C1 segment of cervical spinal cord (tissue), 14 donors: ENCODE results near the gene NUBPL.
"Not testable (repeated sequence)": the region's sequence is repeated elsewhere in the genome, so short reads cannot be mapped to it uniquely, and the experiment has no call there.

ENCODE experiments used
- DNase-seq, 14 donors: peaks; one replicate each; lab custom pipeline; 2025; lab: John Stamatoyannopoulos, UW

Gene NUBPL

DNA sequence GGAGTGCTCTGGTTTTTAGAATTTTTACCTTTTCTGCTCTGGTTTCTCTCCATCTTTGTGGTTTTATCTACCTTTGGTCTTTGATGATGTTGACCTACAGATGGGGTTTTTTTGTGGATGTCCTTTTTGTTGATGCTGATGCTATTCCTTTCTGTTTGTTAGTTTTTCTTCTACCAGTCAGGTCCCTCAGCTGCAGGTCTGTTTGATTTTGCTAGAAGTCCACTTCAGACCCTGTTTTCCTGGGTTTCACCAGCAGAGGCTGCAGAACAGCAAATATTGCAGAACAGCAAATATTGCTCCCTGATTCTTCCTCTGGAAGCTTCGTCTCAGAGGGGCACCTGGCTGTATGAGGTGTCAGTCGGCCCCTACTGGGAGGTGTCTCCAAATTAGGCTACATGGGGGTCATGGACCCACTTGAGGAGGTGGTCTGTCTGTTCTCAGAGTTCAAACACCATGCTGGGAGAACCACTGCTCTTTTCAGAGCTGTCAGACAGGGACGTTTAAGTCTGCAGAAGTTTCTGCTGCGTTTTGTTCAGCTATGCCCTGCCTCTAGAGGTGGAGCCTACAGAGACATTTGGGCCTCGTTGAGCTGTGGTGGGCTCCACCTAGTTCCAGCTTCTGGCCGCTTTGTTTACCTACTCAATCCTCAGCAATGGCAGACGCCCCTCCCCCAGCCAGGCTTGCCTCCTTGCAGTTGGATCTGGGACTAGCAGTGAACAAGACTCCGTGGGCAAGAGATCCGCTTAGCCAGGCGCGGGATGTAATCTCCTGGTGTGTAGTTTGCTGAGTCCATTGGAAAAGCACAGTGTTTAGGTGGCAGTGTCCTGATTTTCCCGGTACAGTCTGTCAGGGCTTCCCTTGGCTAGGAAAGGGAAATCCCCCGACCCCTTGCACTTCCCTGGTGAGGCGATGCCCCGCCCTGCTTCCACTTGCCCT, 250.8 kb downstream of the NUBPL start:
- not testable (repeated sequence) for DNase-seq

DNA sequence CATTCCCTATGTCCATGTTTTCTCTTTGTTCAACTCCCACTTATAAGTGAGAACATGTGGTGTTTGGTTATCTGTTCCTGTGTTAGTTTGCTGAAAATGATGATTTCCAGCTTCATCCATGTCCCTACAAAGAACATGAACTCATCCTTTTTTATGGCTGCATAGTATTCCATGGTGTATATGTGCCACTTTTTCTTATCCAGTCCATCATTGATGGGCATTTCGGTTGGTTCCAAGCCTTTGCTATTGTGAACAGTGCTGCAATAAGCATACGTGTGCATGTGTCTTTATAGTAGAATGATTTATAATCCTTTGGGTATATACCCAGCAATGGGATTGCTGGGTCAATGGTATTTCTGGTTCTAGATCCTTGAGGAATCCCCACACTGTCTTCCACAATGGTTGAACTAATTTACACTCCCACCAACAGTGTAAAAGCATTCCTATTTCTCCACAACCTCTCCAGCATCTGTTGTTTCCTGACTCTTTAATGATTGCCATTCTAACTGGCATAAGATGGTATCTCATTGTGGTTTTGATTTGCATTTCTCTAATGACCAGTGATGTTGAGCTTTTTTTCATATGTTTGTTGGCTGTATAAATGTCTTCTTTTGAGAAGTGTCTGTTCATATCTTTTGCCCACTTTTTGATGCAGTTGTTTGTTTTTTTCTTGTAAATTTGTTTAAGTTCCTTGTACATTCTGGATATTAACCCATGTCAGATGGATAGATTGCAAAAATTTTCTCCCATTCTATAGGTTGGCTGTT, 252.7 kb downstream of the NUBPL start:
- not testable (repeated sequence) for DNase-seq

DNA sequence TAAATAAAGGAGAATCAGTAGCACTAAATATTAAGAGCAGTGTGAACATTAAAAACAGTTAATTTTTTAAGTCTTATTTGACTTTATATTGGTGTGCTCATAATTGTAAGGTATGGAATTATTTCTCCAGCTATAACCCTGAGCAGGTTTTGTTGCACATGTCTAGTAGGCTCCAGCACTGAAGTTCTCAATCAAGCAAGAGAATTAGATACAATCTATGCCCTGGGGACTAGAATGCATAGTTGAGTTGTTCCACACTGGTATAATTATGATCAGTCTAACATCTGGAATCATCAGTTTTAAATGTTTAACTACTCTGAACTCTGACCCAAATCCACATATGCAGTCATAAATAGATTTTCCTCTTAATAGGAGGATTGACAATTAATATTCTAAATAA, 258.1 kb downstream of the NUBPL start:
- no peak for DNase-seq

- DNase-seq: no peak
Measured at GRCh38 chr14:31825459-31825858, 264.3 kb downstream of the NUBPL start.

DNA sequence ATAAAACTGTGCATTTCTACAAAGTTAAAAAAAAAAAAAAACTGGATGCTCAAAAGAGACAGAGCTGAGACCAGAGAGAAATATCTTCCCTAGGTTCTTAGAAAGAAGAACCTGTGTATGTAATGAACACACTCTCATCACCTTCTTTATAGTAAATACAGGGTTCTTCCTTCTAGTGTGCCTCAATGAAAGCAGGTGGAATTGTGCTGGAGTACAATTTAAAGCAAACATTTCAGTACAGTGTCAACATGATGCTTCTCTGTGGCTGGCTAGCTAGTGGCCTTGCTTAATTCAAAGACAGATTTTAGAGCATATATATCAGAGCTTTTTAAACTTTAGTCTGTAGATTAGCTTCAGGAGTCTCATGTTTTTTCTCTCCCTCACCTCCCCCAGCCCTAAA, 266.1 kb downstream of the NUBPL start:
- DNase-seq: no peak

DNA sequence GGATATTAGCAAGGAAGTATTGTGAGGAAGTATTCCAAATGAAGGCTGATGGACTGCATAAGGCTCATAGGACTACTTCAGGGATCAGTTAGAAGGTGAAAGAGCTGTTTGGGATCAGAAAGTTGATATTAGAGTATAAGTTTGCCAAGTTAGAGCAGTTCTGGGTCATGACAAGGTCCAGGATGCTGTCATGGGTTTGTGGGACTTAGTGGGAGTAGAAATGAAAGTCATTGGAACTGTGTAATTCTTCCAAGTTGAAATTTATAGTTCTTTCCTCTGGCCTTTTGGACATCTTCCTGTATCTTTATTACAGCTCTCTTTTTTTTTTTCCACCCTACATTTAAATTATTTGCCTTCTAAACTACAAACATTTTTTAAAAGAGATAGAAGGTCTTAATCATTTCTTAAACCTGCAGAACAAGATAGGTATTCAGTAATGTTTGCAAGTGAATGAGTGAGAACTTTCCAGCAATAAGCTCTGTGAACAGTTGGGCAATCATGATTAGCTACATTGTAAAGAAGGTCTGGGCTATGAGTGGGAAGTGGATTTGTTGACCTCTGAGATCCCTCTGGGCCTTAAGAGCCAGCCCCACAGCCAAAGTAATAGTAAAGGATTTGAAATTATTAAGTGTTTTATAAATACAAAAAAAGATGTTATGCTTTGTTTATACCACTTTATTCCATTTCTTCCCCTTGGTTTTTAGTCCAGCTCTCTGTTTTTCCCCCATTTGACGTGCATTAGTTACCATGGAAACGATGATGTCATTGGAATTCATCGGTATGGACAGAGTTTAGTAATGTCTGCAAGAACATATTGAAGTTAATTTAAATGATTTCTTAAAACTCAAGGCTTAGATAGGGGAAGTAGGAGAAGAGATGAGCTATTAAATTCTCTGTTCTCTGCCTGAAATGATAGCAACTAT, 268.0 kb downstream of the NUBPL start:
- DNase-seq: no peak

DNA sequence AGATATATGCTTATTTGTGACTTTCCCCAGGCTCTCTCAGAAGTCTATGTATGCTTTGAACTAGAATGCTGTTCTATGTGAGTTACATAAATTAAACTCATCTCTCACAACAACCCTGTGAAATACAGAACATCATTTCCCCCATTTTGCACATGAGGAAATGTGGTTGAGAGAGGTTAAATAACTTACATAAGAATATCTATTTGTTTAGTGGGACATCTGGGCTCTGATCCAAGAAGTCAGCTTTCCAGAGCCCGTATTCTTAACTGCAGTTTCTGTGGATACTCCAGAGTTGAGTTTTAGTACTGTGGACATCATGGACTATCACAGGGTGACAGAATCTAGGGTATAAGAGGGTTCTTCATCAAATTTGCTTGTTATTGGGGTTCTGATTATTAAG, 273.4 kb downstream of the NUBPL start:
- DNase-seq: no peak

GRCh38 chr14:31835049-31835448, 273.8 kb downstream of the NUBPL start:
- no peak for DNase-seq

- DNase-seq: no peak
Measured at GRCh38 chr14:31837031-31837430, 275.8 kb downstream of the NUBPL start.

DNA sequence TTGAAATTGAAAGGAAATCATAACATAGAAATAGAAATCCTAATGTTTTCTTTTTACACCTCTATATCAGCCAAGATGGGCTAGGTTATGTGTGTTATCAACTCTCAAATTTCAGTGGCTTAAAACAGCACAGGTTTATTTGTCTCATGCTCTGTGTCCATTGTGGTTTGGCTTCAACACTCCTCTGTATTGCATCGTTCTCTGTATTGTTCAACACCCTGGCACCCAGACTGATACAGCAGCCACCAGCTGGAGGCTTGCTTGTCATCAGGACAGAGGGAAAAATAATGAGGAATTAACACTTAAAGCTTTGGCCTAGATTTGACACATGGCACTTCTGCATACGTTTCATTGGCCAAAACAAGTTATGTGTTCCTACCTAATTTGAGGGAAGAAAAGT, 281.7 kb downstream of the NUBPL start:
- DNase-seq: no peak

- no peak for DNase-seq
Measured at GRCh38 chr14:31843361-31844091, 282.3 kb downstream of the NUBPL start.

- no peak for DNase-seq
Measured at GRCh38 chr14:31854508-31855075, 293.4 kb downstream of the NUBPL start.

GRCh38 chr14:31855262-31855661, 294.1 kb downstream of the NUBPL start:
- DNase-seq: no peak

DNA sequence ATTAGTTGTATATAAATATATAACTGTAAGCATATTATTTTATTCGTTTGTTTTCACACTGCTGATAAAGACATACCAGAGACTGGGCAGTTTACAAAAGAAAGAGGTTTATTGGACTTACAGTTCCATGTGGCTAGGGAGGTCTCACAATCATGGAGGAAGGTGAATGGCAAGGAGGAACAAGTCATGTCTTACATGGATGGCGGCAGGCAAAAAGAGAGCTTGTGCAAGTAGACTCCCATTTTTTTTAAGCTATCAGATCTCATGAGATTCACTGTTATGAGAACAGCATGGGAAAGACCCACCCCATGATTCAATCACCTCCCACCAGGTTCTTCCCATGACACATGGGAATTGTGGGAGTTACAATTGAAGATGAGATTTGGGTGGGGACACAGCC, 294.8 kb downstream of the NUBPL start:
- not testable (repeated sequence) for DNase-seq

- DNase-seq: no peak
Measured at GRCh38 chr14:31858868-31859267, 297.7 kb downstream of the NUBPL start.

GRCh38 chr14:31864937-31865855, 304.0 kb downstream of the NUBPL start:
- no peak for DNase-seq

GRCh38 chr14:31867570-31867969, 306.4 kb downstream of the NUBPL start:
- no peak for DNase-seq

DNA sequence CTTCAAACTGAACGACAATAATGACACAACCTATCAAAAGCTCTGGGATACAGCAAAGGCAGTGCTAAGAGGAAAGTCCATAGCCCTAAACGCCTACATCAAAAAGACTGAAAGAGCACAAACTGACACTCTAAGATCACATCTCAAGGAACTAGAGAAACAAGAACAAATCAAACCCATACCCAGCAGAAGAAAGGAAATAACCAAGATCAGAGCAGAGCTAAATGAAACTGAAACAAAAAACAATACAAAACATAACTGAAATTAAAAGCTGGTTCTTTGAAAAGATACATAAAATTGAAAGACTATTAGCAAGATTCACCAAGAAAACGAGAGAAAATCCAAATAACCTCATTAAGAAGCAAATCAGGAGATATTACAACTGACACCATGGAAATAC, 306.9 kb downstream of the NUBPL start:
- not testable (repeated sequence) for DNase-seq

DNA sequence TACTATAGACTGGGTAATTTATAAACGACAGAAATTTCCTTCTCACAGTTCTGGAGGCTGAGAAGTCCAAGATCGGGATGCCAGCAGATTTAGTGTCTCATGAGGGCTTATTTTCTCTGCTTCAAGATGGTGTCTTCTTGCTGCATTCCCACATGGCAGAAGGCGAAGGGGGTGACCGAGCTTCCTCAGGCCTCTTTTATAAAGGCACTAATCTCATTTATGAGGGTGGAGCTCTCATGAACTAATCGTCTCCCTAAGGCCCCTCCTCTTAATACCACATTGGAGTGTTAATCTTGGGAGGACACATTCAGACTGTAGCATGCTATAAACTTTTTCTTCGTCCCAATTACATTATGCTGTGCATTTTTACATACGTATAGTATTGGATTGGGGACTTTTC, 315.5 kb downstream of the NUBPL start:
- no peak for DNase-seq
